Suppressor macrophage (primary cell): ENCODE results near the gene EIF3K.
"Not testable (repeated sequence)": the region's sequence is repeated elsewhere in the genome, so short reads cannot be mapped to it uniquely, and the experiment has no call there.

Source experiments
- DNase-seq, 4 experiments: peaks; one replicate each; pipeline ENCODE4 v3.0.0-alpha.2; 2020 to 2022
- total RNA-seq, 17 experiments: gene quantifications; one replicate each; lab custom pipeline; 2026; ENCODE audit warnings: mixed read lengths in 6 of 17, inconsistent platforms in 3 of 17; lab: John Stamatoyannopoulos, UW

Gene EIF3K
- 63.4 to 157 (median 109) reads per million in 17 experiments for total RNA-seq

- peak; percentile 100 for DNase-seq
Measured at GRCh38 chr19:38618590-38619360, at the start of gene EIF3K. TSS of gene EIF3K (plus strand) at chr19:38619188. CDS start at chr19:38619269, 81 bp downstream.

- DNase-seq: no peak
Measured at GRCh38 chr19:38569368-38569983, 49.5 kb upstream of the EIF3K start.

- no peak for DNase-seq
Measured at GRCh38 chr19:38571682-38572081, 47.3 kb upstream of the EIF3K start.

- no peak for DNase-seq
Measured at GRCh38 chr19:38577826-38578225, 41.2 kb upstream of the EIF3K start.

- not testable (repeated sequence) for DNase-seq
Measured at GRCh38 chr19:38579304-38579703, 39.7 kb upstream of the EIF3K start.

GRCh38 chr19:38580080-38580479 lies 38.9 kb upstream of the EIF3K start:
- no peak for DNase-seq

- DNase-seq: peak in 2 of 4 experiments; percentile 40 to 48
Measured at GRCh38 chr19:38583219-38583984, 35.6 kb upstream of the EIF3K start.

GRCh38 chr19:38583985-38584305 lies 35.0 kb upstream of the EIF3K start:
- no peak for DNase-seq

GRCh38 chr19:38587562-38587961 lies 31.4 kb upstream of the EIF3K start:
- DNase-seq: no peak

GRCh38 chr19:38588041-38588440 lies 30.9 kb upstream of the EIF3K start:
- no peak for DNase-seq

GRCh38 chr19:38592940-38593339 lies 26.0 kb upstream of the EIF3K start:
- DNase-seq: no peak

- no peak for DNase-seq
Measured at GRCh38 chr19:38596057-38596981, 22.7 kb upstream of the EIF3K start.

- DNase-seq: no peak
Measured at GRCh38 chr19:38597075-38597474, 21.9 kb upstream of the EIF3K start.

- DNase-seq: no peak
Measured at GRCh38 chr19:38599722-38600121, 19.3 kb upstream of the EIF3K start.

GRCh38 chr19:38602856-38603255 lies 16.1 kb upstream of the EIF3K start:
- DNase-seq: not testable (repeated sequence)

GRCh38 chr19:38606131-38606530 lies 12.9 kb upstream of the EIF3K start:
- DNase-seq: no peak

- no peak for DNase-seq
Measured at GRCh38 chr19:38614289-38614688, 4.7 kb upstream of the EIF3K start.

GRCh38 chr19:38615007-38615581 lies 3.9 kb upstream of the EIF3K start:
- peak in 2 of 4 experiments; percentile 25 to 28 for DNase-seq

- DNase-seq: no peak
Measured at GRCh38 chr19:38616265-38616664, 2.7 kb upstream of the EIF3K start.

- no peak for DNase-seq
Measured at GRCh38 chr19:38617283-38617763, 1.7 kb upstream of the EIF3K start.

GRCh38 chr19:38617764-38618589 lies 1.0 kb upstream of the EIF3K start, which contains the start of gene MAP4K1:
TSS of gene MAP4K1 (minus strand) at chr19:38617953. CDS start at chr19:38617895, 58 bp downstream.
- peak; percentile 20 to 42 (median 34) for DNase-seq
